MM.1S (cell line): Measurements from ENCODE around the gene KLF4.

Experiments
- DNase-seq: peaks from one replicate; pipeline ENCODE4 v3.0.0-alpha.2; 2015
- H2AFZ ChIP-seq: fragments of 300-600 bp; sonication (generic); 2 replicates; pipeline ENCODE4 v1.6.0; 2016; ENCODE audit warnings: antibody characterized with exemption, low read length
- H3F3A ChIP-seq: fragments of 300-600 bp; sonication (generic); 2 replicates; pipeline ENCODE4 v1.6.1; 2016; ENCODE audit warnings: mild to moderate bottlenecking, antibody characterized with exemption, low read length, moderate library complexity, mixed read lengths; ENCODE audit not compliant: insufficient read depth
- H3K27ac ChIP-seq: fragments of 300-600 bp; sonication (generic); 2 replicates; pipeline ENCODE4 v1.5.1; 2016; ENCODE audit warnings: mild to moderate bottlenecking, low read length
- H3K27me3 ChIP-seq: fragments of 300-600 bp; sonication (generic); replicated peaks from 2 replicates; pipeline ENCODE4 v1.6.0; 2016; ENCODE audit warnings: low read length; ENCODE audit not compliant: insufficient read depth
- H3K36me3 ChIP-seq: fragments of 300-600 bp; sonication (generic); replicated peaks from 2 replicates; pipeline ENCODE4 v1.6.1; 2016; ENCODE audit warnings: mild to moderate bottlenecking, low read length, mixed read lengths; ENCODE audit not compliant: insufficient read depth
- H3K4me1 ChIP-seq: fragments of 300-600 bp; sonication (generic); 2 replicates; pipeline ENCODE4 v1.6.1; 2016; ENCODE audit warnings: low read length, mixed read lengths
- H3K4me2 ChIP-seq: fragments of 300-600 bp; sonication (generic); 2 replicates; pipeline ENCODE4 v1.6.0; 2016; ENCODE audit warnings: low read depth, low read length
- H3K4me3 ChIP-seq: fragments of 300-600 bp; sonication (generic); 2 replicates; pipeline ENCODE4 v1.5.1; 2016; ENCODE audit warnings: low read length, mixed read lengths
- H3K79me2 ChIP-seq: fragments of 300-600 bp; sonication (generic); 2 replicates; pipeline ENCODE4 v1.6.1; 2016; ENCODE audit warnings: mixed run types, low read length, mixed read lengths
- H3K9ac ChIP-seq: fragments of 300-600 bp; sonication (generic); 2 replicates; pipeline ENCODE4 v1.6.1; 2016; ENCODE audit warnings: low read length, mixed read lengths
- H3K9me2 ChIP-seq: fragments of 300-600 bp; sonication (generic); replicated peaks from 2 replicates; pipeline ENCODE4 v1.6.1; 2016; ENCODE audit warnings: mild to moderate bottlenecking, low read length, mixed read lengths; ENCODE audit not compliant: insufficient read depth
- H3K9me3 ChIP-seq: fragments of 300-600 bp; sonication (generic); replicated peaks from 2 replicates; pipeline ENCODE4 v1.6.1; 2016; ENCODE audit warnings: mild to moderate bottlenecking, low read length, mixed read lengths; ENCODE audit not compliant: insufficient read depth
- H4K20me1 ChIP-seq: fragments of 300-600 bp; sonication (generic); 2 replicates; pipeline ENCODE4 v1.6.1; 2016; ENCODE audit warnings: mild to moderate bottlenecking, low read length, moderate library complexity, mixed read lengths; ENCODE audit not compliant: insufficient read depth
- EZH2 ChIP-seq: fragments of 300-600 bp; sonication (generic); optimal IDR thresholded peaks from 2 replicates; pipeline ENCODE3; 2017; ENCODE audit warnings: low read depth, mild to moderate bottlenecking, antibody characterized with exemption, low read length, mixed read lengths
- EZH2phosphoT487 ChIP-seq: fragments of 300-600 bp; sonication (generic); IDR thresholded peaks from 2 replicates; pipeline ENCODE4 v1.6.1; 2018; ENCODE audit warnings: antibody characterized with exemption, low read length
- TF ChIP-seq, protein P1 (sequence below): fragments of 300-600 bp; sonication (generic); IDR thresholded peaks from 2 replicates; pipeline ENCODE4 v1.5.1; 2016; ENCODE audit warnings: antibody characterized with exemption, low read length, mixed read lengths

KLF4 gene

DNA sequence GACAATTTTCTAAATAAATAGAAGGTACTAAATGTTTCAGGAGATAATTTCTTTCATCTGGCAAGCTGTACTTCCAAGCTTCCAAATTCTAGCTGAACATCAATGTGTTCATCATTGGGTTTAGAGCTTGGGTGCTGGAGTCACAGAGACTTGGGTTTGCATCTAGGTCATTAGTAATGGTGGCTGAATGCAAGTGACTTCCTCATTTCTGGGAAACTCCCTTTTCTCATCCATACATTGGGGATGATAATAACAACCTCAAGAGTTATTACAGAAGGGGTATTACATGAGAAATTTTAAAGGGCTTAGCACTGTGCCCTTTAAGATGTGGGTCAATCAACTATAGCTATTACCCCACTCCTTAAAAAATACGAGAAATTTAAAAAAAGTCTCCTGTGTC is 41.1 kb upstream of the KLF4 start:
- TF ChIP-seq, protein P1, sequence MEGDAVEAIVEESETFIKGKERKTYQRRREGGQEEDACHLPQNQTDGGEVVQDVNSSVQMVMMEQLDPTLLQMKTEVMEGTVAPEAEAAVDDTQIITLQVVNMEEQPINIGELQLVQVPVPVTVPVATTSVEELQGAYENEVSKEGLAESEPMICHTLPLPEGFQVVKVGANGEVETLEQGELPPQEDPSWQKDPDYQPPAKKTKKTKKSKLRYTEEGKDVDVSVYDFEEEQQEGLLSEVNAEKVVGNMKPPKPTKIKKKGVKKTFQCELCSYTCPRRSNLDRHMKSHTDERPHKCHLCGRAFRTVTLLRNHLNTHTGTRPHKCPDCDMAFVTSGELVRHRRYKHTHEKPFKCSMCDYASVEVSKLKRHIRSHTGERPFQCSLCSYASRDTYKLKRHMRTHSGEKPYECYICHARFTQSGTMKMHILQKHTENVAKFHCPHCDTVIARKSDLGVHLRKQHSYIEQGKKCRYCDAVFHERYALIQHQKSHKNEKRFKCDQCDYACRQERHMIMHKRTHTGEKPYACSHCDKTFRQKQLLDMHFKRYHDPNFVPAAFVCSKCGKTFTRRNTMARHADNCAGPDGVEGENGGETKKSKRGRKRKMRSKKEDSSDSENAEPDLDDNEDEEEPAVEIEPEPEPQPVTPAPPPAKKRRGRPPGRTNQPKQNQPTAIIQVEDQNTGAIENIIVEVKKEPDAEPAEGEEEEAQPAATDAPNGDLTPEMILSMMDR: no peak
- TF ChIP-seq EZH2: no peak
- TF ChIP-seq EZH2phosphoT487: no peak
- Histone ChIP-seq H3K36me3 (no peaks in the 10 kb centered on the region), H3K27me3 (no peaks in the 10 kb centered on the region), H3K9me3 (no peaks in the 10 kb centered on the region), H3F3A (no peaks in the 10 kb centered on the region), H3K4me3 (no peak overlapping the region), H4K20me1 (no peaks in the 10 kb centered on the region), H3K4me2 (no peak overlapping the region), H3K27ac (no peak overlapping the region), H3K9ac (no peak overlapping the region), H3K79me2 (no peaks in the 10 kb centered on the region), H3K9me2 (no peaks in the 10 kb centered on the region), H3K4me1 (no peaks in the 10 kb centered on the region), H2AFZ (no peak overlapping the region)
- DNase-seq: no peak

DNA sequence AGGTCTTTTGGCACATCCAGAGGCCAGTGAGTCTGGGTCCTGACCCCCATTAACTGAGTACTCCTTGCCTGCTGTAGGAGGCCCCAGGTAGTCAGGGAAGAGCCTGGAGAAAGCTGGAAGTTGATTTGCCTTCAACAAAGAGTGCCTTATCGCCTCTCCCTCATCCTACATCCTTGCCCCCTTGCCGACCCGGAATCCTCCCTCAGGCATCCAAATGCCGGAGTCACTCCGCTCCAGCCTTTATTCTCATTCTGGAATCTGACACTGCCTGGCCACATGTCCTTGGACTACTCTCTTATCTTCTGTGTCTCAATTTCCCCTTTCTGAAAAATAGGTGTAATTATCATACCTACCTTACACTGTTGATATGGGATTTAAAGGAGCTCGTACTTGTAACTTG is 39.1 kb upstream of the KLF4 start:
- H3K9me3 ChIP-seq: no peaks in the 10 kb centered on the region
- DNase-seq: no peak

DNA sequence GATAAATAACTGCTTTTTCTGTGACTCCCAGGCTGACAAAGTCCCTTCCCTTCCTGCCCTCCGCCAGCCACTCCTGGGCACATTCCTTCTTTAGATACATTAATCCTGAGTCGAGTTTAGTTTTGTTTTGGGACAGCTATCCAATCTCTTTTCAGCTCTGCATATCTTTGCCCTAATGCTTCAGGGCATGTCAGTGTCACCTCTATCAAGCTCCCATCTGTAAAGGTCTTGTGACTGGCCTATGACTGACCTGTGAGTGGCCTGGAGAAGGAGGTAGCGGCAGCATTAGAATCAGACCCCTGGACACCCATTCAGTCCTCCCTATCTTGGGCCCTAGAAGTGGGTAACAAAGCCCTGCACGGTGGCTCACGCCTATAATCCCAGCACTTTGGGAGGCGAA is 34.0 kb upstream of the KLF4 start:
- Histone ChIP-seq H3K36me3 (no peaks in the 10 kb centered on the region), H3K4me3 (no peak overlapping the region), H3K27me3 (no peaks in the 10 kb centered on the region), H3F3A (no peaks in the 10 kb centered on the region), H3K9me2 (no peaks in the 10 kb centered on the region), H3K27ac (no peak overlapping the region), H2AFZ (no peak overlapping the region), H3K4me1 (no peaks in the 10 kb centered on the region), H3K9me3 (no peaks in the 10 kb centered on the region), H4K20me1 (no peaks in the 10 kb centered on the region), H3K79me2 (no peaks in the 10 kb centered on the region), H3K4me2 (no peak overlapping the region), H3K9ac (no peak overlapping the region)
- TF ChIP-seq EZH2 (no peak), EZH2phosphoT487 (no peak)
- TF ChIP-seq, protein P1: no peak
- no peak for DNase-seq

More for the DNA sequence above, 39.1 kb upstream of the KLF4 start:
- H3K9me2 ChIP-seq: no peaks in the 10 kb centered on the region
- no peaks in the 10 kb centered on the region for H3K36me3 ChIP-seq
- no peak overlapping the region for H3K4me3 ChIP-seq
- H3K4me1 ChIP-seq: no peaks in the 10 kb centered on the region
- no peaks in the 10 kb centered on the region for H3F3A ChIP-seq
- no peaks in the 10 kb centered on the region for H3K79me2 ChIP-seq
- no peak for TF ChIP-seq EZH2
- TF ChIP-seq, protein P1: no peak
- TF ChIP-seq EZH2phosphoT487: no peak
- no peak overlapping the region for H3K27ac ChIP-seq
- H3K4me2 ChIP-seq: no peak overlapping the region
- no peak overlapping the region for H3K9ac ChIP-seq
- H4K20me1 ChIP-seq: no peaks in the 10 kb centered on the region
- no peak overlapping the region for H2AFZ ChIP-seq
- H3K27me3 ChIP-seq: no peaks in the 10 kb centered on the region
